ENCODE measurements around the gene SLC8A1.

Gene SLC8A1

DNA sequence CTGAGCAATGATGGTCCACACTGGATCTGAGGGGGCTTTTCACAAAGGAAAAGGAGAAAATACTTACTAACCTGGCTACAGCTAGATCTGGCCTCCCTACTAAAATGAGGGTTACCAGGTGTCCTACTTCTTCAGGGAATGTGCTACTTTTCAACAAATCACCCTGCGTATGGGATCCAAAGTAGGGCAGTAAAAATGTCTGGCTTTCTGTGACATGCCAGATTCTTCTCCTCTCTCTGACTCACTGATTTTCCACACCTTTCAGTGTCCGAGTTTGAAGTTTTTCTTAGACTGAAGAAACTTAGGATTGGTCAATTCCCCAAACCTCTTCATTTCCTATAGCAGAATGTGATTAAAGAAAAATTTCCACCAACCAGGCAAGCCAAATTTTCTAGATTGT is 71.2 kb downstream of the SLC8A1 start:
- DNase-seq (ENCODE audit: low read depth), result no peak
- no peak overlapping the region for H3K4me3 ChIP-seq (ENCODE audit: low read depth, low read length)
- TF ChIP-seq CTCF (IDR thresholded peaks at IDR 0.05; ENCODE audit: low read depth, low read length, missing control alignments), result no peak

- no peak for DNase-seq (ENCODE audit: low read depth)
- no peak for TF ChIP-seq CTCF (IDR thresholded peaks at IDR 0.05; ENCODE audit: low read depth, low read length, missing control alignments)
- H3K4me3 ChIP-seq (ENCODE audit: low read depth, low read length), result no peak overlapping the region
Measured at GRCh38 chr2:40380041-40380440, 71.8 kb downstream of the SLC8A1 start.

- DNase-seq (ENCODE audit: low read depth), result no peak
- no peak overlapping the region for H3K4me3 ChIP-seq (ENCODE audit: low read depth, low read length)
- TF ChIP-seq CTCF (IDR thresholded peaks at IDR 0.05; ENCODE audit: low read depth, low read length, missing control alignments), result no peak
Measured at GRCh38 chr2:40374543-40375240, 77.2 kb downstream of the SLC8A1 start.

DNA sequence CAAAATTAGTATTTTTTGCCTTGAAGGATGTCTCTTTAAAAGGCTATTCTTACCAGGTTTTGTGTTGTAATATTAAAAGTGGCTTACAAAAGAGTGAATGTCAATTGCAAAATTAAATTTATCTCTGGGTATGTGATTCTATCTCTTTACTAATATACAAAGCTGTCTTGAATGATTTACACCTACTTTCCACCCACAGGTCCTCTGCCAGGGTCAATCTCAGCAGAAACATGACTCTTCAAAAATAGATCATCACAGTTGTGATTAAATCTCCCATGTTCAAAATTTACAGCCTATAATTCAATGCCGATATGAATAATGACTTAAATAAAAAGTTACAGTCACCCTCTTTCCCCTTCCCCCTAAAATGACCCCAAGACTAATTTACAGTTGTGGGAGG is 78.8 kb downstream of the SLC8A1 start:
- no peak for DNase-seq (ENCODE audit: low read depth)
- no peak overlapping the region for H3K4me3 ChIP-seq (ENCODE audit: low read depth, low read length)
- no peak for TF ChIP-seq CTCF (IDR thresholded peaks at IDR 0.05; ENCODE audit: low read depth, low read length, missing control alignments)

GRCh38 chr2:40372283-40372985 is 79.5 kb downstream of the SLC8A1 start:
- DNase-seq (ENCODE audit: low read depth), result no peak
- no peak for TF ChIP-seq CTCF (IDR thresholded peaks at IDR 0.05; ENCODE audit: low read depth, low read length, missing control alignments)
- H3K4me3 ChIP-seq (ENCODE audit: low read depth, low read length), result no peak overlapping the region

DNA sequence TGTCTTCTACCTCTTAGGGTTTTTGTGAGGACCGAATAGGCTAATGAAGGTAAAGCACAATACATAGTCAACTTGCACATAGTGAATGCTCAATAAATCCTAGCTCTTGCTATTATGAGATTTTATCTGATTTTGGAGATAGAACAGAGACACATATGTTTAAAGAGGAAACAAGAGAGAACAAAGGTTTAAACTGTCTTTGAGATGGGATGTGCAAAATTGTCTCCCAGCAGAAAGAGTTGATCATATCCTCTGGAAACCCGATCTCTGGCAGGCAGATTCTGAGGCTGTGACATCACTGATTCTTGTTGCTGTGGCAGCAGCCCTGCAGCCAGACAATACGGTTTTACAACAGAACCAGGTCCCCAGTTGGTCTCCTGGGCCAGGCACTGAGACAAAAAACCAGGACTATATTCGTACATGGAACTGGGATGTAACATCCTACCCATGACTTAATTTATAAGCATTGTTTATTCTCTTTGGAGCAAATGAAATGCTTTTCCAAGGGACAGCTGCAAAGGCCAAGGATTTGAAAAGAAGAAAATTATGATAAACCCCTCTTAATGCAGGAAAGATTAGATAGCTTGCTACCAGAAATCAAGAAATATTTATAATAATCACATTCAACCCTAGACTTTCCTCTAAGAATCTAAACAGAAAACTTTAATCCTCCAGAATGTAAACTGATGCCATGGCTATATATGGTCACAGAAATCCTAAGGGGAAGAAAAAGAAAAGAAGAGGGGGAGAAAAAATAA is 80.2 kb downstream of the SLC8A1 start:
- no peak overlapping the region for H3K4me3 ChIP-seq (ENCODE audit: low read depth, low read length)
- TF ChIP-seq CTCF (IDR thresholded peaks at IDR 0.05; ENCODE audit: low read depth, low read length, missing control alignments), result no peak
- no peak for DNase-seq (ENCODE audit: low read depth)

All from GM12864 (cell line).